ENCODE measurements around the gene PARD6A. TPM values are rescaled to one million over a fixed set of nuclear protein-coding genes. Genes with fewer than 3 reads are reported as not detected.

The PARD6A gene
- polyA plus RNA-seq, 1 donor (not counting 4 experiments of a cell fraction or from before 2014, with no cell fraction given), result 0.20 TPM

DNA sequence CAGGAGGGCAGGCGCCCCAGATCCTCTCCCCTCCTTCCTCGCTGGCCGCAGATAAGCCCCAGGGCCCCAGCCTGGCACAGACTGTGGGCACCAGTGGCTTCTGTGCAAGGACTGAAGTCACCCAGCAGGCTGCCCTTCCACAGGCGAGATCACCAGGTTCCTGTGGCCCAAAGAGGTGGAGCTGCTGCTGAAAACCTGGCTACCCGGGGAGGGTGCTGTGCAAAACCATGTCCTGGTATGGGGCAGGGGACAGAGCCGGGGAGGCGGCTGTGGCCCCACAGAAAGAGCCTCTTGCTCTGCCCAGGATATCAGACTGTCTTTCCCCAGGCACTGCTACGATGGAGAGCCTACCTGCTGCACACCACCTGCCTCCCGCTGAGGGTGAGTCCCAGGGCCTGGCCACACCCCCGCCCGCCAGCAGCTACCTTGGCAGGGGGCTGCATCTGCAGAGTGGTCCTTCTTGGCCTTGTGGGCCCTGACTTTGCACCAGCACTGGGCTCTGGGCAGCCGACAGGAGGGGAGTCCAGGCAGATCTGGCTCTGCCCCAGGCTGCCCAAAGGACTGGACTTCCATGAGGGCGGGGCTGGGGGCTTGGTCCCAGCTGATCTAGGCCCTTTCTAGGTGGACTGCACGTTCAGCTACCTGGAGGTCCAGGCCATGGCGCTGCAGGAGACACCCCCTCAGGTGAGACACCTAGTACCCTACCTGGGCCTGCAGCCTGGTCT, 15.2 kb upstream of the PARD6A start:
- Histone ChIP-seq H3K4me2 (ENCODE audit: control insufficient read depth, extremely low read depth, insufficient read depth, low read depth, low read length) (no peak overlapping the region), H3K4me1 (ENCODE audit: control insufficient read depth, extremely low read depth, insufficient read depth, low read length) (peaks cover 5% of the 10 kb centered on the region)
- dilution Hi-C loops (cut with MboI; ENCODE audit: extremely low pct_ligation_motif_present, low sequenced_read_pairs), result no loop called here

DNA sequence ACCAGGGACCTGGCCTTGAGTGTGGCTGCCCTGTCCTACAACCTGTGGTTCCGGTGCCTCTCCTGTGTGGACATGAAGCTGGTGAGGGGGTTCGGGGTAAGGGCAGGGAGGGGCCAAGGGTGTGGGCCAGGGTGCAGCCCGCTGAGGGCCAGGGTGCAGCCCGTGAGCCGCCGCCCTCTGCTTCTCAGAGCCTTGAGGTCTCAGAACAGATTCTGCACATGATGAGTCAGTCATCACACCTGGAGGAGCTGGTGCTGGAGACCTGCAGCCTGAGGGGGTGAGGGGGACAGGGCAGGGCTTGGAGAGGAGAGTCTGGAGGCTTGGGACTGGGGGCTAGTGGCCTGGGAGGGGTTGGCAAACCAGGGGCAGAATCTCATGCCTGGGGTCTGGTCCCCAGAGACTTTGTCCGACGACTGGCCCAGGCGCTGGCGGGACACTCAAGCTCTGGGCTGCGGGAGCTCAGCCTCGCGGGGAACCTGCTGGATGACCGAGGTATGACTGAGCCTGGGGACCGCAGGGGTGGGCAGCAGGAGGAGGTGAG, 13.6 kb upstream of the PARD6A start:
- H3K27me3 ChIP-seq (ENCODE audit: control insufficient read depth, extremely low read depth, insufficient read depth, low read length), result peaks cover 76% of the 10 kb centered on the region
- dilution Hi-C loops (cut with MboI; ENCODE audit: extremely low pct_ligation_motif_present, low sequenced_read_pairs), result no loop called here
- H3K4me1 ChIP-seq (ENCODE audit: control insufficient read depth, extremely low read depth, insufficient read depth, low read length), result no peaks in the 10 kb centered on the region

More for the DNA sequence above, 15.2 kb upstream of the PARD6A start:
- no peaks in the 10 kb centered on the region for H3K36me3 ChIP-seq (ENCODE audit: control insufficient read depth in 2 of 2, extremely low read depth in 1 of 2, insufficient read depth in 2 of 2, low read length in 2 of 2)
- no peak overlapping the region for H3K9ac ChIP-seq (ENCODE audit: control insufficient read depth, extremely low read depth, insufficient read depth, low read length)
- H2AFZ ChIP-seq (ENCODE audit: control insufficient read depth, low read length), result no peak overlapping the region
- H3K27ac ChIP-seq (ENCODE audit: control insufficient read depth, insufficient read depth, low read length), result no peak overlapping the region
- peaks cover 60% of the 10 kb centered on the region for H3K27me3 ChIP-seq (ENCODE audit: control insufficient read depth, extremely low read depth, insufficient read depth, low read length)
- no peak for TF ChIP-seq EZH2 (IDR thresholded peaks at IDR 0.05; ENCODE audit: low read length)
- TF ChIP-seq, protein P1, sequence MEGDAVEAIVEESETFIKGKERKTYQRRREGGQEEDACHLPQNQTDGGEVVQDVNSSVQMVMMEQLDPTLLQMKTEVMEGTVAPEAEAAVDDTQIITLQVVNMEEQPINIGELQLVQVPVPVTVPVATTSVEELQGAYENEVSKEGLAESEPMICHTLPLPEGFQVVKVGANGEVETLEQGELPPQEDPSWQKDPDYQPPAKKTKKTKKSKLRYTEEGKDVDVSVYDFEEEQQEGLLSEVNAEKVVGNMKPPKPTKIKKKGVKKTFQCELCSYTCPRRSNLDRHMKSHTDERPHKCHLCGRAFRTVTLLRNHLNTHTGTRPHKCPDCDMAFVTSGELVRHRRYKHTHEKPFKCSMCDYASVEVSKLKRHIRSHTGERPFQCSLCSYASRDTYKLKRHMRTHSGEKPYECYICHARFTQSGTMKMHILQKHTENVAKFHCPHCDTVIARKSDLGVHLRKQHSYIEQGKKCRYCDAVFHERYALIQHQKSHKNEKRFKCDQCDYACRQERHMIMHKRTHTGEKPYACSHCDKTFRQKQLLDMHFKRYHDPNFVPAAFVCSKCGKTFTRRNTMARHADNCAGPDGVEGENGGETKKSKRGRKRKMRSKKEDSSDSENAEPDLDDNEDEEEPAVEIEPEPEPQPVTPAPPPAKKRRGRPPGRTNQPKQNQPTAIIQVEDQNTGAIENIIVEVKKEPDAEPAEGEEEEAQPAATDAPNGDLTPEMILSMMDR (optimal IDR thresholded peaks at IDR 0.05 in 1 of 3, IDR thresholded peaks at IDR 0.05 in 1 of 3, conservative IDR thresholded peaks at IDR 0.05 in 1 of 3; ENCODE audit: extremely low read depth in 1 of 3, insufficient read depth in 2 of 3, low read length in 3 of 3), result no peak
- FAIRE-seq, result no peak
- no peak for DNase-seq (ENCODE audit: low read depth, low spot score)
- H3K9me3 ChIP-seq (ENCODE audit: control insufficient read depth, low read depth, low read length), result no peaks in the 10 kb centered on the region
- H4K20me1 ChIP-seq (ENCODE audit: control insufficient read depth, extremely low read depth, insufficient read depth, low read length), result peaks cover under 1% of the 10 kb centered on the region
- no peaks in the 10 kb centered on the region for H3K79me2 ChIP-seq (ENCODE audit: control insufficient read depth, insufficient read depth, low read length)
- H3K9me1 ChIP-seq (ENCODE audit: control insufficient read depth, extremely low read depth, insufficient read depth, low read length), result peaks cover 3% of the 10 kb centered on the region
- H3K4me3 ChIP-seq (ENCODE audit: control insufficient read depth in 2 of 3, extremely low read depth in 1 of 3, insufficient read depth in 2 of 3, low read depth in 1 of 3, low read length in 3 of 3), result no peak overlapping the region

More for the DNA sequence above, 13.6 kb upstream of the PARD6A start:
- DNase-seq (ENCODE audit: low read depth, low spot score) (no peak), FAIRE-seq (no peak)
- Histone ChIP-seq H3K36me3 (ENCODE audit: control insufficient read depth in 2 of 2, extremely low read depth in 1 of 2, insufficient read depth in 2 of 2, low read length in 2 of 2) (no peaks in the 10 kb centered on the region), H3K4me2 (ENCODE audit: control insufficient read depth, extremely low read depth, insufficient read depth, low read depth, low read length) (no peak overlapping the region), H3K79me2 (ENCODE audit: control insufficient read depth, insufficient read depth, low read length) (no peaks in the 10 kb centered on the region), H3K27ac (ENCODE audit: control insufficient read depth, insufficient read depth, low read length) (no peak overlapping the region), H3K9me3 (ENCODE audit: control insufficient read depth, low read depth, low read length) (no peaks in the 10 kb centered on the region), H3K9me1 (ENCODE audit: control insufficient read depth, extremely low read depth, insufficient read depth, low read length) (no peaks in the 10 kb centered on the region), H3K9ac (ENCODE audit: control insufficient read depth, extremely low read depth, insufficient read depth, low read length) (no peak overlapping the region), H3K4me3 (ENCODE audit: control insufficient read depth in 2 of 3, extremely low read depth in 1 of 3, insufficient read depth in 2 of 3, low read depth in 1 of 3, low read length in 3 of 3) (no peak overlapping the region), H4K20me1 (ENCODE audit: control insufficient read depth, extremely low read depth, insufficient read depth, low read length) (peaks cover 2% of the 10 kb centered on the region), H2AFZ (ENCODE audit: control insufficient read depth, low read length) (no peak overlapping the region)
- TF ChIP-seq, protein P1 (optimal IDR thresholded peaks at IDR 0.05 in 1 of 3, IDR thresholded peaks at IDR 0.05 in 1 of 3, conservative IDR thresholded peaks at IDR 0.05 in 1 of 3; ENCODE audit: extremely low read depth in 1 of 3, insufficient read depth in 2 of 3, low read length in 3 of 3), result no peak
- TF ChIP-seq EZH2 (IDR thresholded peaks at IDR 0.05; ENCODE audit: low read length), result no peak

Measured in keratinocyte (primary cell).